ENCODE measurements around the gene MYO1A.

Gene MYO1A

GRCh38 chr12:57003395-57003794 is 46.5 kb downstream of the MYO1A start:
- no peak overlapping the region for H3K4me3 ChIP-seq (ENCODE audit: low read length)
- H3K9me3 ChIP-seq (ENCODE audit: control insufficient read depth, low read length) = no peaks in the 10 kb centered on the region
- H3K36me3 ChIP-seq (ENCODE audit: control insufficient read depth, insufficient read depth, low read length) = peaks cover 2% of the 10 kb centered on the region
- H3K9ac ChIP-seq (ENCODE audit: low read length) = no peak overlapping the region
- H3K4me1 ChIP-seq (ENCODE audit: control insufficient read depth, insufficient read depth, low read length) = peaks cover 13% of the 10 kb centered on the region
- no peaks in the 10 kb centered on the region for H3K27me3 ChIP-seq (ENCODE audit: control insufficient read depth, insufficient read depth, low read length)

- Histone ChIP-seq H3K9ac (ENCODE audit: low read length) (no peak overlapping the region), H3K4me3 (ENCODE audit: low read length) (no peak overlapping the region), H3K27me3 (ENCODE audit: control insufficient read depth, insufficient read depth, low read length) (no peaks in the 10 kb centered on the region), H3K4me1 (ENCODE audit: control insufficient read depth, insufficient read depth, low read length) (peaks cover 13% of the 10 kb centered on the region), H3K9me3 (ENCODE audit: control insufficient read depth, low read length) (no peaks in the 10 kb centered on the region), H3K36me3 (ENCODE audit: control insufficient read depth, insufficient read depth, low read length) (peaks cover 3% of the 10 kb centered on the region)
Measured at GRCh38 chr12:57001448-57001906, 48.5 kb downstream of the MYO1A start.

DNA sequence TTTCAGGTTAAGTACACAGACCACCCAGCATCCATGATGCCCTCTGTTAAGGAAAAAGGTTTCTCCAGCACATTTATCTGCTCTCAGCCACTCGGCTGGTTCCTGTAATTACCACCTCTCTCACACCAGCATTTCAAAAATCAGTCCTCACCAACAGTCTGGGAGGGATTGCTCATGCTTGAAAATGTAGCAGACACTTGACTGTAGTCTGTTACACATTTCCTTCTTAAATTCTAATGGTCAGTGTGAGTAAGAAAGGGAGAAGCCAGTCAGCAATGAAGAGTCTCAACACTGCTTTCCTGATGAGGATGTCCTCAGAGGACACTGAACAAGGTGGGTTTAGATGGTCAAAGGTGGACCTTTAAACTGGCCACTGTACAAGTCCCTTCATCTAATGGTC is 49.5 kb downstream of the MYO1A start:
- Histone ChIP-seq H3K27me3 (ENCODE audit: control insufficient read depth, insufficient read depth, low read length) (no peaks in the 10 kb centered on the region), H3K4me1 (ENCODE audit: control insufficient read depth, insufficient read depth, low read length) (peaks cover 12% of the 10 kb centered on the region), H3K36me3 (ENCODE audit: control insufficient read depth, insufficient read depth, low read length) (peaks cover 3% of the 10 kb centered on the region), H3K9me3 (ENCODE audit: control insufficient read depth, low read length) (no peaks in the 10 kb centered on the region), H3K4me3 (ENCODE audit: low read length) (no peak overlapping the region), H3K9ac (ENCODE audit: low read length) (no peak overlapping the region)

- peaks cover 9% of the 10 kb centered on the region for H3K4me1 ChIP-seq (ENCODE audit: control insufficient read depth, insufficient read depth, low read length)
- no peak overlapping the region for H3K4me3 ChIP-seq (ENCODE audit: low read length)
- no peak overlapping the region for H3K9ac ChIP-seq (ENCODE audit: low read length)
- H3K36me3 ChIP-seq (ENCODE audit: control insufficient read depth, insufficient read depth, low read length) = peaks cover 3% of the 10 kb centered on the region
- H3K27me3 ChIP-seq (ENCODE audit: control insufficient read depth, insufficient read depth, low read length) = no peaks in the 10 kb centered on the region
- H3K9me3 ChIP-seq (ENCODE audit: control insufficient read depth, low read length) = no peaks in the 10 kb centered on the region
Measured at GRCh38 chr12:56999456-56999855, 50.5 kb downstream of the MYO1A start.

DNA sequence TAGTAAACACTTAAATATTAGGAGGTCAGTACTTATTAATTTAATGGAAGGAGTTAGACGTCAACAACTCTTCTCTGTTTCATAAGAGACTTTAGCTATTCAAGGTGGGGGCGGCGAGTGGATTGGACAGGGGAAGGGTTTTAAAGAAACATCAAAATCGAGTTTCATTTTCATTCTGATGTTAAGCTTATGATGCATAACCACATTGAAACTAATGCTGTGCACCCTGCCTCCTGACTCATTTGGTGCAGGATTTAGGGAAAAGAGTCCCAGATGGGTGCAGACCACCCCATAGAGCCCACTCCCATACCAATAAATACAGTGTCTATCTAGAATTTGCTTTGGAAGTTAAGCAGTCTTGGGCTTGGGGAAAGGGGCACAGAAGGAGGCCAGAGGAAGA is 50.9 kb downstream of the MYO1A start:
- Histone ChIP-seq H3K27me3 (ENCODE audit: control insufficient read depth, insufficient read depth, low read length) (no peaks in the 10 kb centered on the region), H3K4me1 (ENCODE audit: control insufficient read depth, insufficient read depth, low read length) (peaks cover 9% of the 10 kb centered on the region), H3K9ac (ENCODE audit: low read length) (no peak overlapping the region), H3K4me3 (ENCODE audit: low read length) (no peak overlapping the region), H3K9me3 (ENCODE audit: control insufficient read depth, low read length) (no peaks in the 10 kb centered on the region), H3K36me3 (ENCODE audit: control insufficient read depth, insufficient read depth, low read length) (peaks cover 3% of the 10 kb centered on the region)

GRCh38 chr12:56998316-56998715 is 51.6 kb downstream of the MYO1A start:
- Histone ChIP-seq H3K36me3 (ENCODE audit: control insufficient read depth, insufficient read depth, low read length) (peaks cover 3% of the 10 kb centered on the region), H3K9ac (ENCODE audit: low read length) (no peak overlapping the region), H3K4me3 (ENCODE audit: low read length) (no peak overlapping the region), H3K9me3 (ENCODE audit: control insufficient read depth, low read length) (no peaks in the 10 kb centered on the region), H3K27me3 (ENCODE audit: control insufficient read depth, insufficient read depth, low read length) (no peaks in the 10 kb centered on the region), H3K4me1 (ENCODE audit: control insufficient read depth, insufficient read depth, low read length) (peaks cover 9% of the 10 kb centered on the region)

GRCh38 chr12:56996793-56997545 is 53.0 kb downstream of the MYO1A start:
- Histone ChIP-seq H3K4me3 (ENCODE audit: low read length) (no peak overlapping the region), H3K27me3 (ENCODE audit: control insufficient read depth, insufficient read depth, low read length) (no peaks in the 10 kb centered on the region), H3K36me3 (ENCODE audit: control insufficient read depth, insufficient read depth, low read length) (peaks cover 3% of the 10 kb centered on the region)

GRCh38 chr12:56995930-56996496 is 53.9 kb downstream of the MYO1A start:
- H3K9ac ChIP-seq (ENCODE audit: low read length) = no peak overlapping the region
- peaks cover 6% of the 10 kb centered on the region for H3K4me1 ChIP-seq (ENCODE audit: control insufficient read depth, insufficient read depth, low read length)
- no peaks in the 10 kb centered on the region for H3K9me3 ChIP-seq (ENCODE audit: control insufficient read depth, low read length)
- H3K27me3 ChIP-seq (ENCODE audit: control insufficient read depth, insufficient read depth, low read length) = no peaks in the 10 kb centered on the region
- H3K36me3 ChIP-seq (ENCODE audit: control insufficient read depth, insufficient read depth, low read length) = peaks cover 3% of the 10 kb centered on the region
- H3K4me3 ChIP-seq (ENCODE audit: low read length) = no peak overlapping the region

More at GRCh38 chr12:56996793-56997545, 53.0 kb downstream of the MYO1A start:
- H3K4me1 ChIP-seq (ENCODE audit: control insufficient read depth, insufficient read depth, low read length) = peaks cover 8% of the 10 kb centered on the region
- no peak overlapping the region for H3K9ac ChIP-seq (ENCODE audit: low read length)
- no peaks in the 10 kb centered on the region for H3K9me3 ChIP-seq (ENCODE audit: control insufficient read depth, low read length)

- Histone ChIP-seq H3K4me1 (ENCODE audit: control insufficient read depth, insufficient read depth, low read length) (peaks cover 8% of the 10 kb centered on the region), H3K36me3 (ENCODE audit: control insufficient read depth, insufficient read depth, low read length) (peaks cover 3% of the 10 kb centered on the region), H3K9ac (ENCODE audit: low read length) (no peak overlapping the region), H3K4me3 (ENCODE audit: low read length) (no peak overlapping the region), H3K9me3 (ENCODE audit: control insufficient read depth, low read length) (no peaks in the 10 kb centered on the region), H3K27me3 (ENCODE audit: control insufficient read depth, insufficient read depth, low read length) (no peaks in the 10 kb centered on the region)
Measured at GRCh38 chr12:56995201-56995929, 54.6 kb downstream of the MYO1A start.

DNA sequence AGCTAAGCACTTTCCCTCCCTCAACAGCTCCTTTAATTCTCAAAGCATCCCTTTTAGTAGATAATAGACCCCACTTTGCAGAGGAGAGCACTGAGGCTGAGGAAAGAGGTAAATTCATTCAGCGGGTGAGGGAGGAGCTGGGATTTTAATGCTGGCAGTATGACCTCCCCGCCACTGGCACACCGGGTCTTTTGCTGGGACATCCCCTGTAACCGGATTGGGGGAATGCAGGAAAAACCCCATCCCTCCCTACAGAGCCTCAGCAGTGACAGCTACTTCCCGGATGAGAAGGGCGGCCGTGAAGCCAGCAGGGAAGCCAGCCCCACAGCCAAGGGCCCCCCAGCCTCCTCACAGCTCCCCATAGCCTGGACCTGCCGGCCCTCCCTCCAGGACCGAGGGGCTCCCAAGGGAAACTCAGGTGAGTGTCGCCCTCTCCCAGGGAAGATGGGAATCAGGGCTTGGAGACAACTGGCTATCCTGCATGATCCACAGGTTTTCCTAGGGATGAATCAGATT is 55.6 kb downstream of the MYO1A start:
- Histone ChIP-seq H3K4me1 (ENCODE audit: control insufficient read depth, insufficient read depth, low read length) (peaks cover 8% of the 10 kb centered on the region), H3K4me3 (ENCODE audit: low read length) (no peak overlapping the region), H3K36me3 (ENCODE audit: control insufficient read depth, insufficient read depth, low read length) (peaks cover 3% of the 10 kb centered on the region), H3K9ac (ENCODE audit: low read length) (no peak overlapping the region), H3K9me3 (ENCODE audit: control insufficient read depth, low read length) (no peaks in the 10 kb centered on the region), H3K27me3 (ENCODE audit: control insufficient read depth, insufficient read depth, low read length) (no peaks in the 10 kb centered on the region)

GRCh38 chr12:56993346-56993745 is 56.6 kb downstream of the MYO1A start:
- H3K9me3 ChIP-seq (ENCODE audit: control insufficient read depth, low read length) = no peaks in the 10 kb centered on the region
- peaks cover 1% of the 10 kb centered on the region for H3K36me3 ChIP-seq (ENCODE audit: control insufficient read depth, insufficient read depth, low read length)
- no peak overlapping the region for H3K9ac ChIP-seq (ENCODE audit: low read length)
- peaks cover 8% of the 10 kb centered on the region for H3K4me1 ChIP-seq (ENCODE audit: control insufficient read depth, insufficient read depth, low read length)
- no peaks in the 10 kb centered on the region for H3K27me3 ChIP-seq (ENCODE audit: control insufficient read depth, insufficient read depth, low read length)
- no peak overlapping the region for H3K4me3 ChIP-seq (ENCODE audit: low read length)
